GM23248 (cell line): Measurements from ENCODE around the gene HOXD12.

ENCODE experiments used
- EZH2 ChIP-seq: fragments of 200-600 bp; sonication (generic); IDR thresholded peaks from 2 replicates; pipeline ENCODE4 v1.6.1; 2018; ENCODE audit warnings: antibody characterized with exemption, mild to moderate bottlenecking; ENCODE audit not compliant: insufficient read depth, poor library complexity, severe bottlenecking
- EZH2phosphoT487 ChIP-seq: fragments of 200-600 bp; sonication (generic); IDR thresholded peaks from 2 replicates; pipeline ENCODE4 v1.6.1; 2018; ENCODE audit warnings: antibody characterized with exemption, moderate library complexity, mild to moderate bottlenecking, low read depth; ENCODE audit not compliant: insufficient read depth

GRCh38 chr2:176093145-176093897 is 6.3 kb upstream of the HOXD12 start:
- no peak for TF ChIP-seq EZH2
- no peak for TF ChIP-seq EZH2phosphoT487
